ENCODE data around the gene TSSC4. TPM values are rescaled to one million over a fixed set of nuclear protein-coding genes. Genes with fewer than 3 reads are reported as not detected.
A peak's percentile ranks its signal among the peaks of the same experiment; 100 is the strongest.

TSSC4 gene
- total RNA-seq, 1 donor from 2014 or later: 48.4 TPM

GRCh38 chr11:2418693-2419360 lies 18.3 kb downstream of the TSSC4 start:
- no peak overlapping the region for H3K27ac Mint-ChIP-seq (ENCODE audit: unreplicated experiment)

DNA sequence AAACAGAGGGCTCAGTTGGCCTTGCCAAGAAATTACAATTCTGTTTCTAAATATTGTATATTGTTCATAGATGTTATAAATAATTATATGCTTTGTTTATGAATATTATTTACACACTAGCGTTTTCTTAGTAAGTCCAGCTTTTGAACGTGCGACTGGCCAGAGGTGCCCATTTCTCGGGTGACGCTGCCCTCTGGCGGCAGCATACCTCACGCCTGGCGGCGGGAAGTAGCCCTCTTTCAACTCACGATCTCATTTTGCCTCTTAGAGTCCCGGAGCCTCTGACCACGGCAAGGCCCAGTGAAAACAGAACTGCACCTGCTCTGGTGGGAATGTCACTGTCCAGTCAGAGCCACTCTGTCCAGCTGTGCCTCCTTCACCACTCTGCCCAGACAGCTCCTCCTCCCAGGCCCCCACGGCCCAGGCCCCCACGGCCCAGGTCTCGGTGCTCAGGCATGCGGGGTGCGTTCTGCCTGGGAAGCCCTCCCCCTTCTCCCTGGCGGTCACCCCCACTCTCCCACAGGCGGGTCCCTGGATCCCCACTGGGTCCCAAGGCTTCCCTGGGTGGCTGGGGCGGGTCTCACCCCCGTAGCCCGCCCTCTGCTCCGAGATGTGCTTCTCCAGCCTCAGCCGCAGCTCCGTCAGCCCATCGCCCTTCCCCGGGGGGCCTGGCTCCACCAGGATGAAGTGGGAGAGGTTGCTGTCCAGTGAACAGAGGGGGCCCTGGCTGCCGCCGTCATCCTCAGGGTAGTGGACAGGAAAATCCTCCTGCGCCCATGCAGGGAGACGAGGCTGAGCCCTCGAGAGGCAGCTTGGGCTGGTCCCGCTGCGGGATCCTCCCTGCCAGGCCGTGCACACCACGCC lies 19.3 kb downstream of the TSSC4 start:
- peak; percentile 85 for DNase-seq (ENCODE audit: low spot score)
- no peak overlapping the region for H3K27ac Mint-ChIP-seq (ENCODE audit: unreplicated experiment)
- no peak overlapping the region for H3K4me3 Mint-ChIP-seq (ENCODE audit: unreplicated experiment)
- peak; percentile 66 for TF ChIP-seq CTCF (IDR thresholded peaks at IDR 0.05; ENCODE audit: unreplicated experiment)
- H3K4me1 Mint-ChIP-seq (ENCODE audit: unreplicated experiment): no peaks in the 10 kb centered on the region
- peaks cover 5% of the 10 kb centered on the region for H3K27me3 Mint-ChIP-seq (ENCODE audit: unreplicated experiment)
- no peaks in the 10 kb centered on the region for H3K9me3 Mint-ChIP-seq (ENCODE audit: unreplicated experiment)
- no peaks in the 10 kb centered on the region for H3K36me3 Mint-ChIP-seq (ENCODE audit: low read depth, unreplicated experiment)

More at GRCh38 chr11:2418693-2419360, 18.3 kb downstream of the TSSC4 start:
- H3K27me3 Mint-ChIP-seq (ENCODE audit: unreplicated experiment): peaks cover 2% of the 10 kb centered on the region
- no peaks in the 10 kb centered on the region for H3K36me3 Mint-ChIP-seq (ENCODE audit: low read depth, unreplicated experiment)
- H3K4me1 Mint-ChIP-seq (ENCODE audit: unreplicated experiment): no peaks in the 10 kb centered on the region
- TF ChIP-seq CTCF (IDR thresholded peaks at IDR 0.05; ENCODE audit: unreplicated experiment): no peak
- H3K4me3 Mint-ChIP-seq (ENCODE audit: unreplicated experiment): no peak overlapping the region
- H3K9me3 Mint-ChIP-seq (ENCODE audit: unreplicated experiment): no peaks in the 10 kb centered on the region
- DNase-seq (ENCODE audit: low spot score): no peak

GRCh38 chr11:2420502-2421225 lies 20.1 kb downstream of the TSSC4 start:
- no peak overlapping the region for H3K4me3 Mint-ChIP-seq (ENCODE audit: unreplicated experiment)
- no peaks in the 10 kb centered on the region for H3K4me1 Mint-ChIP-seq (ENCODE audit: unreplicated experiment)
- no peak overlapping the region for H3K27ac Mint-ChIP-seq (ENCODE audit: unreplicated experiment)
- H3K36me3 Mint-ChIP-seq (ENCODE audit: low read depth, unreplicated experiment): no peaks in the 10 kb centered on the region
- TF ChIP-seq CTCF (IDR thresholded peaks at IDR 0.05; ENCODE audit: unreplicated experiment): peak; percentile 81
- no peaks in the 10 kb centered on the region for H3K9me3 Mint-ChIP-seq (ENCODE audit: unreplicated experiment)
- DNase-seq (ENCODE audit: low spot score): peak; percentile 84
- H3K27me3 Mint-ChIP-seq (ENCODE audit: unreplicated experiment): peaks cover 8% of the 10 kb centered on the region

- Mint-ChIP-seq H3K27ac (ENCODE audit: unreplicated experiment) (no peak overlapping the region), H3K4me3 (ENCODE audit: unreplicated experiment) (no peak overlapping the region), H3K27me3 (ENCODE audit: unreplicated experiment) (peaks cover 8% of the 10 kb centered on the region), H3K4me1 (ENCODE audit: unreplicated experiment) (no peaks in the 10 kb centered on the region), H3K36me3 (ENCODE audit: low read depth, unreplicated experiment) (no peaks in the 10 kb centered on the region), H3K9me3 (ENCODE audit: unreplicated experiment) (no peaks in the 10 kb centered on the region)
- no peak for DNase-seq (ENCODE audit: low spot score)
- TF ChIP-seq CTCF (IDR thresholded peaks at IDR 0.05; ENCODE audit: unreplicated experiment): no peak
Measured at GRCh38 chr11:2421226-2421994, 20.9 kb downstream of the TSSC4 start.

Data from endothelial cell (in vitro differentiated cells).